PC-9 (cell line): ENCODE data around the gene RGS6.

Experiments used
- CTCF ChIP-seq: fragments of 200-600 bp; sonication (generic); conservative IDR thresholded peaks from 2 replicates; pipeline ENCODE4 v1.6.1; 2017; ENCODE audit warnings: mixed run types, antibody characterized with exemption, mild to moderate bottlenecking, moderate library complexity
- EZH2 ChIP-seq: fragments of 200-600 bp; sonication (generic); IDR thresholded peaks from 2 replicates; pipeline ENCODE4 v1.8.0; 2017; ENCODE audit warnings: antibody characterized with exemption, low read depth

GRCh38 chr14:72423957-72424356 lies 491.7 kb downstream of the RGS6 start:
- TF ChIP-seq EZH2 (no peak), CTCF (no peak)
